Lower leg skin (tissue), 3 donors: ENCODE data around the gene SF3A1.

ENCODE experiments used
- CTCF ChIP-seq, 3 donors: fragments of 450-650 bp; IDR thresholded peaks; one replicate each; pipeline ENCODE4 v1.5.1; 2016; ENCODE audit warnings: antibody characterized with exemption in 3 of 3, mild to moderate bottlenecking in 3 of 3, moderate library complexity in 2 of 3
- POLR2A ChIP-seq, 2 donors: fragments of 450-650 bp; IDR thresholded peaks; one replicate each; pipeline ENCODE4 v1.6.1; 2016 to 2017; ENCODE audit warnings: antibody characterized with exemption in 2 of 2, mild to moderate bottlenecking in 1 of 2, moderate library complexity in 1 of 2

- no peak for TF ChIP-seq CTCF (IDR thresholded peaks at IDR 0.05)
- no peak for TF ChIP-seq POLR2A (IDR thresholded peaks at IDR 0.05)
Measured at GRCh38 chr22:30362651-30363281, 6.1 kb upstream of the SF3A1 start.
